Transverse colon (tissue), 4 donors: ENCODE measurements around the gene PNPLA1. TPM values are rescaled to one million over a fixed set of nuclear protein-coding genes. Genes with fewer than 3 reads are reported as not detected.

Experiments
- DNase-seq: peaks from one replicate; pipeline ENCODE4 v3.0.0-alpha.2; 2019
- H3K27ac ChIP-seq, 4 donors: fragments of 200-600 bp; sonication (generic); 2 replicates each; pipeline ENCODE4 v1.5.1; 2016 to 2018; ENCODE audit warnings: inconsistent platforms in 4 of 4
- H3K27me3 ChIP-seq: fragments of 200-600 bp; sonication (generic); 2 replicates; pipeline ENCODE4 v1.5.1; 2017; ENCODE audit warnings: inconsistent platforms
- H3K36me3 ChIP-seq, 4 donors: fragments of 200-600 bp; sonication (generic); 2 replicates each; pipeline ENCODE4 v1.5.1; 2017 to 2019; ENCODE audit warnings: inconsistent platforms in 4 of 4
- H3K4me1 ChIP-seq, 4 donors: fragments of 200-600 bp; sonication (generic); 2 replicates each; pipeline ENCODE4 v1.5.1; 2017 to 2020; ENCODE audit warnings: inconsistent platforms in 4 of 4
- H3K4me3 ChIP-seq, 4 donors: fragments of 200-600 bp; sonication (generic); 1 replicate in 1 of 4; 2 replicates in 3 of 4; pipeline versions ENCODE4 v1.5.1 to v1.6.1; 2017 to 2019; ENCODE audit warnings: inconsistent platforms in 4 of 4
- H3K9me3 ChIP-seq, 2 donors: fragments of 200-600 bp; sonication (generic); 2 replicates each; pipeline ENCODE4 v1.5.1; 2017 to 2019; ENCODE audit warnings: inconsistent platforms in 2 of 2
- EP300 ChIP-seq: sonication (generic); formaldehyde crosslinking; IDR thresholded peaks from one replicate; pipeline ENCODE4 v1.6.1; 2017; ENCODE audit warnings: antibody characterized with exemption, low read depth
- POLR2A ChIP-seq: fragments of 450-650 bp; IDR thresholded peaks from one replicate; pipeline ENCODE4 v1.6.1; 2016; ENCODE audit warnings: antibody characterized with exemption, mild to moderate bottlenecking, moderate library complexity
- POLR2AphosphoS5 ChIP-seq, 3 donors: sonication (generic); formaldehyde crosslinking; IDR thresholded peaks; one replicate each; pipeline ENCODE4 v1.6.1; 2016; ENCODE audit warnings: antibody characterized with exemption in 3 of 3
- WGBS, 2 donors: methylation state at CpG; one replicate each; pipeline ENCODE4 v1.1.5; 2018; ENCODE audit warnings: low coverage in 1 of 2; 5-methylcytosine and 5-hydroxymethylcytosine counted together
- in situ Hi-C, 4 donors: fragments of 200-750 bp; cut with MboI; loops; one replicate each; pipeline versions ENCODE4 v1.15.0 to v1.15.1; 2017; ENCODE audit warnings: low sequenced_read_pairs in 3 of 4, low pct_ligation_motif_present in 1 of 4, low pct_unique_long_range_greater_than_20kb in 1 of 4
- intact Hi-C: fragments of 100-400 bp; cut with DNase I; formaldehyde crosslinking; loops from one replicate; pipeline ENCODE4 v1.15.1; 2023; ENCODE audit warnings: low total_unique reads
- total RNA-seq, 4 donors: library from RNA; depleted of rRNA; stranded (reverse); fragments of >200 nt; gene quantifications; one replicate each; pipeline ENCODE4 v1.1.0, GENCODE V29; 2016
- TF ChIP-seq, protein P1 (sequence below), 5 experiments: fragments of 200-600 bp in 3 of 5; fragments of 450-650 bp in 2 of 5; sonication (generic) in 3 of 5; IDR thresholded peaks; 1 replicate in 2 of 5; 2 replicates in 3 of 5; pipeline ENCODE4 v1.5.1; 2016 to 2017; ENCODE audit warnings: antibody characterized with exemption in 5 of 5, inconsistent platforms in 3 of 5, mild to moderate bottlenecking in 2 of 5, moderate library complexity in 1 of 5

The PNPLA1 gene
- total RNA-seq, 4 donors from 2014 or later: 0.79 to 1.1 TPM; not detected in 2

DNA sequence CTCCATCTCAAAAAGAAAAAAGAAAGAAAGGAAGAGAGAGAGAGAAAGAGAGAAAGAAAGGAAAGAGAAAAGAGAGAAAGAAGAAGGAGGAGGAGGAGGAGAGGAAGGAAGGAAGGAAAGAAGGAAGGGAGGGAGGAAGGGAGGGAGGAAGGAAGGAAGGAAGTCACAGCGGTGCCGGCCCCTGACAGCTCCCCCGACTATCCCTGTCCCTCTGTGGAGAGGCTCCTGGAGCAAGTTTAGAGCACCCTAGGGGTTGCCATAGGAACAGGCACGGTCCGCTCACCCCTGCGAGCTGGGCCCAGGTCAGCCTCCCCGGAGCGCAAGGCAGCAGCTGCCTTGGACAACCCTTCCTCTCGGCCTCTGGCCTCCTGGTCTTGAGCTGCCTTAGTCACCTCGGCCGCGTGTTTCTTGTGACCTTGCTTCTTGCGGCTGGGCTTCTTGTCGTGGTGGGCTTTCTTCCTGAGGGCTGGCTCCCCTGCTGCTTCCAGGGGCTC, 60.0 kb downstream of the PNPLA1 start:
- H3K4me1 ChIP-seq: peaks cover 6 to 26% (median 8%) of the 10 kb centered on the region in 4 donors
- H3K27me3 ChIP-seq: no peaks in the 10 kb centered on the region
- no peak overlapping the region for H3K4me3 ChIP-seq
- 81 to 100% methylated on average over 3 to 14 of the region's 14 CpGs for WGBS, 2 donors
- no peaks in the 10 kb centered on the region for H3K36me3 ChIP-seq
- H3K9me3 ChIP-seq: no peaks in the 10 kb centered on the region
- no peak for DNase-seq
- H3K27ac ChIP-seq: no peak overlapping the region
- in situ Hi-C loops (no loop called here), intact Hi-C loops (no loop called here)
- no peak for TF ChIP-seq POLR2AphosphoS5 (IDR thresholded peaks at IDR 0.05)
- TF ChIP-seq, protein P1, sequence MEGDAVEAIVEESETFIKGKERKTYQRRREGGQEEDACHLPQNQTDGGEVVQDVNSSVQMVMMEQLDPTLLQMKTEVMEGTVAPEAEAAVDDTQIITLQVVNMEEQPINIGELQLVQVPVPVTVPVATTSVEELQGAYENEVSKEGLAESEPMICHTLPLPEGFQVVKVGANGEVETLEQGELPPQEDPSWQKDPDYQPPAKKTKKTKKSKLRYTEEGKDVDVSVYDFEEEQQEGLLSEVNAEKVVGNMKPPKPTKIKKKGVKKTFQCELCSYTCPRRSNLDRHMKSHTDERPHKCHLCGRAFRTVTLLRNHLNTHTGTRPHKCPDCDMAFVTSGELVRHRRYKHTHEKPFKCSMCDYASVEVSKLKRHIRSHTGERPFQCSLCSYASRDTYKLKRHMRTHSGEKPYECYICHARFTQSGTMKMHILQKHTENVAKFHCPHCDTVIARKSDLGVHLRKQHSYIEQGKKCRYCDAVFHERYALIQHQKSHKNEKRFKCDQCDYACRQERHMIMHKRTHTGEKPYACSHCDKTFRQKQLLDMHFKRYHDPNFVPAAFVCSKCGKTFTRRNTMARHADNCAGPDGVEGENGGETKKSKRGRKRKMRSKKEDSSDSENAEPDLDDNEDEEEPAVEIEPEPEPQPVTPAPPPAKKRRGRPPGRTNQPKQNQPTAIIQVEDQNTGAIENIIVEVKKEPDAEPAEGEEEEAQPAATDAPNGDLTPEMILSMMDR (IDR thresholded peaks at IDR 0.05): no peak
- TF ChIP-seq POLR2A: no peak
- TF ChIP-seq EP300: no peak

DNA sequence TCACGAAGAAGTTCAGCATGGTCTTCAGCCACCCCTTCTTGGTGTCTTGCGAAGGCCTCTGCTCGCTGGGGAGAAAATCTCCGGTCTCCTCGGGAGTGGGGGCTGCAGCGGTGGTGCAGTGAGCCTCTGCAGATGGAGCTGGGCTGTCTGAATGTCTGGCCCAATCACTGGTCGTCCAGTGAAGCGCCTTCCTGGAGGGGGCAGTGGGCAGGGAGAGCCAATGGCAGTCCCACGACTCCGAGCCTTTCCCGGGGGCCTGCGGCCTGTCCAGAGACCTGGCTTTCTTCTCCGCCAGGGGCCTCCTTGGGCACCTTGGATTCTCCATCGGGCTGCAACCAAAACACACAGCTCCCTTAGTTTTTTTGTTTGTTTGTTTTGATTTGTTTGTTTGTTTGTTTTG, 60.5 kb downstream of the PNPLA1 start:
- DNase-seq: no peak
- Histone ChIP-seq H3K27ac (no peak overlapping the region), H3K27me3 (no peaks in the 10 kb centered on the region), H3K36me3 (no peaks in the 10 kb centered on the region), H3K9me3 (no peaks in the 10 kb centered on the region), H3K4me3 (no peak overlapping the region), H3K4me1 (peaks cover 6 to 26% (median 8%) of the 10 kb centered on the region in 4 donors)
- TF ChIP-seq, protein P1 (IDR thresholded peaks at IDR 0.05): no peak
- TF ChIP-seq POLR2A (no peak), EP300 (no peak), POLR2AphosphoS5 (IDR thresholded peaks at IDR 0.05) (no peak)
- intact Hi-C loops: no loop called here
- WGBS, 2 donors: 94% methylated on average over 14 of the region's 14 CpGs; no CpG with 5 or more reads in 1 of the 2 donors
- in situ Hi-C loops: no loop called here

- Histone ChIP-seq H3K4me3 (no peak overlapping the region), H3K9me3 (no peaks in the 10 kb centered on the region), H3K27ac (no peak overlapping the region), H3K36me3 (no peaks in the 10 kb centered on the region), H3K27me3 (no peaks in the 10 kb centered on the region), H3K4me1 (peaks cover 6 to 32% (median 11%) of the 10 kb centered on the region in 4 donors)
- in situ Hi-C loops: no loop called here
- TF ChIP-seq EP300: no peak
- TF ChIP-seq POLR2AphosphoS5 (IDR thresholded peaks at IDR 0.05): no peak
- TF ChIP-seq, protein P1 (IDR thresholded peaks at IDR 0.05): no peak
- TF ChIP-seq POLR2A: no peak
- 96 to 100% methylated on average over 1 to 6 of the region's 6 CpGs for WGBS, 2 donors
- intact Hi-C loops: no loop called here
- no peak for DNase-seq
These were observed 61.5 kb downstream of the PNPLA1 start for GRCh38 chr6:36331381-36331780.

- intact Hi-C loops (no loop called here), in situ Hi-C loops (no loop called here)
- 68 to 72% methylated on average over 8 of the region's 8 CpGs for WGBS, 2 donors
- Histone ChIP-seq H3K27ac (peak overlapping the region; percentile 83 to 90 (median 84)), H3K4me3 (no peak overlapping the region), H3K9me3 (no peaks in the 10 kb centered on the region), H3K36me3 (no peaks in the 10 kb centered on the region), H3K4me1 (peaks cover 6 to 33% (median 15%) of the 10 kb centered on the region in 4 donors), H3K27me3 (no peaks in the 10 kb centered on the region)
- TF ChIP-seq POLR2A: no peak
- no peak for TF ChIP-seq EP300
- no peak for TF ChIP-seq POLR2AphosphoS5 (IDR thresholded peaks at IDR 0.05)
- DNase-seq: no peak
These were observed 63.5 kb downstream of the PNPLA1 start for GRCh38 chr6:36333171-36333895.
